Loucy (cell line): ENCODE results near the gene DNAH14.

Experiments used
- H2AFZ ChIP-seq: fragments of 200-600 bp; sonication (generic); 2 replicates; pipeline ENCODE4 v1.6.0; 2016; ENCODE audit warnings: antibody characterized with exemption, mild to moderate bottlenecking, low read length, moderate library complexity
- H3F3A ChIP-seq: fragments of 200-600 bp; 2 replicates; pipeline ENCODE4 v1.6.0; 2016; ENCODE audit warnings: antibody characterized with exemption, low read depth, mild to moderate bottlenecking
- H3K27me3 ChIP-seq: fragments of 200-600 bp; sonication (generic); 2 replicates; pipeline ENCODE4 v1.6.1; 2014; ENCODE audit warnings: low read length, mild to moderate bottlenecking; ENCODE audit not compliant: insufficient read depth, poor library complexity, severe bottlenecking
- H3K36me3 ChIP-seq: fragments of 200-600 bp; sonication (generic); 2 replicates; pipeline ENCODE4 v1.6.1; 2016; ENCODE audit warnings: low read length; ENCODE audit not compliant: insufficient read depth
- H3K4me1 ChIP-seq: fragments of 200-600 bp; sonication (generic); 2 replicates; pipeline ENCODE4 v1.5.1; 2014; ENCODE audit warnings: low read length, mild to moderate bottlenecking; ENCODE audit not compliant: insufficient read depth, poor library complexity, severe bottlenecking
- H3K4me2 ChIP-seq: fragments of 200-600 bp; sonication (generic); 2 replicates; pipeline ENCODE4 v1.6.0; 2014; ENCODE audit warnings: antibody characterized with exemption, low read length, low read depth, mild to moderate bottlenecking; ENCODE audit not compliant: poor library complexity, severe bottlenecking
- H3K4me3 ChIP-seq: fragments of 200-600 bp; sonication (generic); 2 replicates; pipeline ENCODE4 v1.5.1; 2014; ENCODE audit warnings: low read length, mild to moderate bottlenecking, mixed read lengths; ENCODE audit not compliant: poor library complexity, severe bottlenecking
- H3K79me2 ChIP-seq: fragments of 200-600 bp; sonication (generic); 2 replicates; pipeline ENCODE4 v1.6.1; 2014; ENCODE audit warnings: low read length; ENCODE audit not compliant: insufficient read depth
- H3K9ac ChIP-seq: fragments of 200-600 bp; sonication (generic); 2 replicates; pipeline ENCODE4 v1.6.0; 2014; ENCODE audit warnings: mild to moderate bottlenecking, low read depth, low read length, moderate library complexity; ENCODE audit not compliant: poor library complexity, severe bottlenecking
- H3K9me2 ChIP-seq: fragments of 200-600 bp; sonication (generic); replicated peaks from 2 replicates; pipeline ENCODE4 v1.6.1; 2016; ENCODE audit warnings: low read depth, low read length, mixed read lengths
- H3K9me3 ChIP-seq: fragments of 200-600 bp; sonication (generic); 2 replicates; pipeline ENCODE4 v1.6.1; 2014; ENCODE audit warnings: mild to moderate bottlenecking, antibody characterized with exemption, low read length, low read depth; ENCODE audit not compliant: insufficient read depth
- H4K20me1 ChIP-seq: fragments of 200-600 bp; sonication (generic); 2 replicates; pipeline ENCODE4 v1.6.0; 2014; ENCODE audit warnings: antibody characterized with exemption, low read length, mild to moderate bottlenecking; ENCODE audit not compliant: insufficient read depth, poor library complexity, severe bottlenecking
- CTCF ChIP-seq: fragments of 200-600 bp; sonication (generic); conservative IDR thresholded peaks from 2 replicates; pipeline ENCODE4 v1.5.1; 2014; ENCODE audit warnings: mild to moderate bottlenecking, antibody characterized with exemption, low read length
- EZH2phosphoT487 ChIP-seq: fragments of 200-600 bp; IDR thresholded peaks from 2 replicates; pipeline ENCODE4 v1.6.1; 2018; ENCODE audit warnings: antibody characterized with exemption, mild to moderate bottlenecking, moderate library complexity, borderline replicate concordance

DNAH14 gene

GRCh38 chr1:224897529-224898327 is 31.7 kb upstream of the DNAH14 start:
- TF ChIP-seq EZH2phosphoT487 (no peak), CTCF (no peak)
- H3K4me1 ChIP-seq = no peaks in the 10 kb centered on the region
- H3K4me3 ChIP-seq = no peak overlapping the region
- H3K27me3 ChIP-seq = no peaks in the 10 kb centered on the region
- no peaks in the 10 kb centered on the region for H4K20me1 ChIP-seq
- no peak overlapping the region for H3K9ac ChIP-seq
- no peaks in the 10 kb centered on the region for H3K36me3 ChIP-seq
- H2AFZ ChIP-seq = no peak overlapping the region
- H3K9me3 ChIP-seq = 0 out of 2 replicates have a peak, but pooled peaks cover 5% of the 10 kb centered on the region
- H3F3A ChIP-seq = no peaks in the 10 kb centered on the region
- no peaks in the 10 kb centered on the region for H3K9me2 ChIP-seq
- no peak overlapping the region for H3K4me2 ChIP-seq
- no peaks in the 10 kb centered on the region for H3K79me2 ChIP-seq

DNA sequence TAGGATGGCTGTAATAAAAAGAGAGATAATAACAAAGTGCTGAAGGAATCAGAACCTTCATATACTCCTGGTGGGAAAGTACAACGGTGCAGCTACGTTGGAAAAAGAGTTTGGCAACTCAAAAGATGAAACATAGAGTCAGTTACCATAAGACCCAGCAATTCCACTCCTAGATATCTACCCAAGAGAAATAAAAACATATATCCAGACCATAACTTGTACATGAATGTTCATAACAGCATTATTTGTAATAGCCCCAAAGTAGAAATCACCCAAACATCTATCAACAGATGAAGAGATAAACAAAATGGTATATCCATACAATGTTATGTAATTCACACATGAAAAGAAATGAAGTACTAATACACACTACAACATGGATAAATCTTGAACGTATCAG is 30.5 kb upstream of the DNAH14 start:
- Histone ChIP-seq H3K27me3 (no peaks in the 10 kb centered on the region), H3K9me2 (no peaks in the 10 kb centered on the region)
- TF ChIP-seq CTCF = no peak
- TF ChIP-seq EZH2phosphoT487 = no peak

GRCh38 chr1:224900062-224900630 is 29.3 kb upstream of the DNAH14 start:
- Histone ChIP-seq H3K9me2 (no peaks in the 10 kb centered on the region), H3K79me2 (no peaks in the 10 kb centered on the region), H3K4me1 (no peaks in the 10 kb centered on the region), H4K20me1 (no peaks in the 10 kb centered on the region), H3K4me2 (no peak overlapping the region), H2AFZ (no peak overlapping the region), H3K36me3 (no peaks in the 10 kb centered on the region), H3K27me3 (no peaks in the 10 kb centered on the region), H3K9me3 (0 out of 2 replicates have a peak, but pooled peaks cover 5% of the 10 kb centered on the region), H3K9ac (no peak overlapping the region), H3F3A (no peaks in the 10 kb centered on the region), H3K4me3 (no peak overlapping the region)
- TF ChIP-seq EZH2phosphoT487 = no peak
- no peak for TF ChIP-seq CTCF

More for the DNA sequence above, 30.5 kb upstream of the DNAH14 start:
- H2AFZ ChIP-seq = no peak overlapping the region
- no peaks in the 10 kb centered on the region for H4K20me1 ChIP-seq
- H3K36me3 ChIP-seq = no peaks in the 10 kb centered on the region
- no peaks in the 10 kb centered on the region for H3K4me1 ChIP-seq
- no peak overlapping the region for H3K4me2 ChIP-seq
- H3K9ac ChIP-seq = no peak overlapping the region
- no peaks in the 10 kb centered on the region for H3K79me2 ChIP-seq
- no peaks in the 10 kb centered on the region for H3F3A ChIP-seq
- H3K9me3 ChIP-seq = 0 out of 2 replicates have a peak, but pooled peaks cover 5% of the 10 kb centered on the region
- no peak overlapping the region for H3K4me3 ChIP-seq
